Measurements from ENCODE around the gene TNIP3.
"Not testable (repeated sequence)": the region's sequence is repeated elsewhere in the genome, so short reads cannot be mapped to it uniquely, and the experiment has no call there.

TNIP3 gene

GRCh38 chr4:121164291-121164690 is at the start of gene TNIP3:
Gene TNIP3, minus strand, starts transcription at chr4:121164321. Its CDS starts 196 bp downstream, at chr4:121164125.
- no peak for TF ChIP-seq CTCF (IDR thresholded peaks at IDR 0.05; ENCODE audit: insufficient read depth, low read depth, low read length, missing control alignments)
- H3K4me3 ChIP-seq (ENCODE audit: low read length) = no peak within 1 kb of the TSS

GRCh38 chr4:121212806-121213205 is 48.7 kb upstream of the TNIP3 start:
- TF ChIP-seq CTCF (IDR thresholded peaks at IDR 0.05; ENCODE audit: insufficient read depth, low read depth, low read length, missing control alignments) = no peak

More at GRCh38 chr4:121164291-121164690, at the start of gene TNIP3:
- DNase-seq (ENCODE audit: low read depth) = peak; percentile 94

GRCh38 chr4:121209171-121209570 is 45.0 kb upstream of the TNIP3 start:
- no peak for TF ChIP-seq CTCF (IDR thresholded peaks at IDR 0.05; ENCODE audit: insufficient read depth, low read depth, low read length, missing control alignments)
- no peak overlapping the region for H3K4me3 ChIP-seq (ENCODE audit: low read length)
- no peak for DNase-seq (ENCODE audit: low read depth)

More at GRCh38 chr4:121212806-121213205, 48.7 kb upstream of the TNIP3 start:
- DNase-seq (ENCODE audit: low read depth) = no peak
- H3K4me3 ChIP-seq (ENCODE audit: low read length) = no peak overlapping the region

GRCh38 chr4:121208244-121209007 is 44.3 kb upstream of the TNIP3 start:
- no peak for DNase-seq (ENCODE audit: low read depth)
- no peak overlapping the region for H3K4me3 ChIP-seq (ENCODE audit: low read length)
- no peak for TF ChIP-seq CTCF (IDR thresholded peaks at IDR 0.05; ENCODE audit: insufficient read depth, low read depth, low read length, missing control alignments)

- not testable (repeated sequence) for H3K4me3 ChIP-seq (ENCODE audit: low read length); DNase-seq (ENCODE audit: low read depth)
These were observed 41.7 kb upstream of the TNIP3 start for GRCh38 chr4:121205777-121206176.

GRCh38 chr4:121200795-121201472 is 36.8 kb upstream of the TNIP3 start:
- H3K4me3 ChIP-seq (ENCODE audit: low read length) = no peak overlapping the region
- no peak for DNase-seq (ENCODE audit: low read depth)
- no peak for TF ChIP-seq CTCF (IDR thresholded peaks at IDR 0.05; ENCODE audit: insufficient read depth, low read depth, low read length, missing control alignments)

GRCh38 chr4:121199742-121200561 is 35.8 kb upstream of the TNIP3 start:
- no peak for TF ChIP-seq CTCF (IDR thresholded peaks at IDR 0.05; ENCODE audit: insufficient read depth, low read depth, low read length, missing control alignments)
- no peak overlapping the region for H3K4me3 ChIP-seq (ENCODE audit: low read length)
- no peak for DNase-seq (ENCODE audit: low read depth)
